Panc1 (cell line): ENCODE results near the gene MAML3.

Source experiments
- CTCF ChIP-seq: fragments of 450-650 bp; IDR thresholded peaks from 2 replicates; pipeline ENCODE4 v1.5.1; 2017; ENCODE audit warnings: mild to moderate bottlenecking
- REST ChIP-seq, 2 experiments: IDR thresholded peaks; 2 replicates each; pipeline ENCODE4 v1.6.1; 2011 to 2012; ENCODE audit warnings: low read depth in 2 of 2, control low read depth in 1 of 2, low read length in 1 of 2, mild to moderate bottlenecking in 1 of 2, moderate library complexity in 1 of 2; ENCODE audit not compliant: insufficient read depth in 1 of 2
- TCF7L2 ChIP-seq: IDR thresholded peaks from 2 replicates; pipeline ENCODE4 v1.6.1; 2011; ENCODE audit warnings: mild to moderate bottlenecking, low read depth, low read length, inconsistent platforms

GRCh38 chr4:139875411-139875825 is 278.6 kb downstream of the MAML3 start:
- TF ChIP-seq CTCF (no peak), REST (IDR thresholded peaks at IDR 0.05; ENCODE audit: insufficient read depth in 1 of 2, low read depth in 2 of 2, low read length in 1 of 2) (no peak), TCF7L2 (no peak)
